ENCODE results near the gene CST2. TPM values are rescaled to one million over a fixed set of nuclear protein-coding genes. Genes with fewer than 3 reads are reported as not detected.
"Not testable (repeated sequence)": the region's sequence is repeated elsewhere in the genome, so short reads cannot be mapped to it uniquely, and the experiment has no call there.

Gene CST2
- polyA plus RNA-seq, 1 donor (not counting 4 experiments of a cell fraction or from before 2014, with no cell fraction given), result not detected

DNA sequence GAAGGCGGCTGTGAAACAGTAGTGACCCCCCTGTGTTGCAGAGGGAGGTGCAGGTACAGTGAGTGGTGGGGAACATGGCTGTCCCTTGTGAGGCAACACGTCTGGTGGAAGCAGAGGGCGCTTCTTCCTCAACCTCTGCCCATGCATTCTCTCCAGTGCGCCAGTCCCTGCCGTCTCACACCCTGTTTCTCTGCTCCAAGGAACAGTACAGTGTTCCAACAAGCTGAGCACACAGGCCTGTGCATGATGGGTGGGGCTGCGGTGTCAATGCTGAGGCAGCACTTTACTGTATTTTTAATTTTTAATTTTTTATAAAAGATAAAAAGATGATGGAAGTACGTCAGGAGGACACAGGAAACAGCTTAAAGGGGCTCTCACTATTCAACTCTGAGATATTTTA is 32.5 kb downstream of the CST2 start:
- no peaks in the 10 kb centered on the region for H3K9me3 ChIP-seq (ENCODE audit: control insufficient read depth, low read depth, low read length)
- H3K79me2 ChIP-seq (ENCODE audit: control insufficient read depth, insufficient read depth, low read length), result no peaks in the 10 kb centered on the region
- H2AFZ ChIP-seq (ENCODE audit: control insufficient read depth, low read length), result no peak overlapping the region
- no peak overlapping the region for H3K9ac ChIP-seq (ENCODE audit: control insufficient read depth, extremely low read depth, insufficient read depth, low read length)
- dilution Hi-C loops (cut with MboI; ENCODE audit: extremely low pct_ligation_motif_present, low sequenced_read_pairs), result no loop called here
- H3K4me3 ChIP-seq (ENCODE audit: control insufficient read depth in 2 of 3, extremely low read depth in 1 of 3, insufficient read depth in 2 of 3, low read depth in 1 of 3, low read length in 3 of 3), result no peak overlapping the region
- FAIRE-seq, result no peak
- H3K9me1 ChIP-seq (ENCODE audit: control insufficient read depth, extremely low read depth, insufficient read depth, low read length), result no peaks in the 10 kb centered on the region
- no peaks in the 10 kb centered on the region for H3K27me3 ChIP-seq (ENCODE audit: control insufficient read depth, extremely low read depth, insufficient read depth, low read length)
- no peak for DNase-seq (ENCODE audit: low read depth, low spot score)
- H3K27ac ChIP-seq (ENCODE audit: control insufficient read depth, insufficient read depth, low read length), result no peak overlapping the region
- H3K4me2 ChIP-seq (ENCODE audit: control insufficient read depth, extremely low read depth, insufficient read depth, low read depth, low read length), result no peak overlapping the region
- TF ChIP-seq CTCF (optimal IDR thresholded peaks at IDR 0.05 in 1 of 3, IDR thresholded peaks at IDR 0.05 in 1 of 3, conservative IDR thresholded peaks at IDR 0.05 in 1 of 3; ENCODE audit: extremely low read depth in 1 of 3, insufficient read depth in 2 of 3, low read length in 3 of 3) (no peak), EZH2 (IDR thresholded peaks at IDR 0.05; ENCODE audit: low read length) (no peak)
- H3K4me1 ChIP-seq (ENCODE audit: control insufficient read depth, extremely low read depth, insufficient read depth, low read length), result no peaks in the 10 kb centered on the region
- no peaks in the 10 kb centered on the region for H4K20me1 ChIP-seq (ENCODE audit: control insufficient read depth, extremely low read depth, insufficient read depth, low read length)
- no peaks in the 10 kb centered on the region for H3K36me3 ChIP-seq (ENCODE audit: control insufficient read depth in 2 of 2, extremely low read depth in 1 of 2, insufficient read depth in 2 of 2, low read length in 2 of 2)

GRCh38 chr20:23783447-23783846 is 43.1 kb downstream of the CST2 start:
- H3K9me1 ChIP-seq (ENCODE audit: control insufficient read depth, extremely low read depth, insufficient read depth, low read length), result no peaks in the 10 kb centered on the region
- H4K20me1 ChIP-seq (ENCODE audit: control insufficient read depth, extremely low read depth, insufficient read depth, low read length), result no peaks in the 10 kb centered on the region
- no peaks in the 10 kb centered on the region for H3K27me3 ChIP-seq (ENCODE audit: control insufficient read depth, extremely low read depth, insufficient read depth, low read length)
- H3K9me3 ChIP-seq (ENCODE audit: control insufficient read depth, low read depth, low read length), result no peaks in the 10 kb centered on the region
- H3K79me2 ChIP-seq (ENCODE audit: control insufficient read depth, insufficient read depth, low read length), result no peaks in the 10 kb centered on the region
- no peak overlapping the region for H3K4me3 ChIP-seq (ENCODE audit: control insufficient read depth in 2 of 3, extremely low read depth in 1 of 3, insufficient read depth in 2 of 3, low read depth in 1 of 3, low read length in 3 of 3)
- FAIRE-seq (no peak), DNase-seq (ENCODE audit: low read depth, low spot score) (no peak)
- no peak overlapping the region for H3K4me2 ChIP-seq (ENCODE audit: control insufficient read depth, extremely low read depth, insufficient read depth, low read depth, low read length)
- no peak overlapping the region for H3K9ac ChIP-seq (ENCODE audit: control insufficient read depth, extremely low read depth, insufficient read depth, low read length)
- dilution Hi-C loops (cut with MboI; ENCODE audit: extremely low pct_ligation_motif_present, low sequenced_read_pairs), result no loop called here
- TF ChIP-seq EZH2 (IDR thresholded peaks at IDR 0.05; ENCODE audit: low read length), result no peak
- no peaks in the 10 kb centered on the region for H3K4me1 ChIP-seq (ENCODE audit: control insufficient read depth, extremely low read depth, insufficient read depth, low read length)
- no peaks in the 10 kb centered on the region for H3K36me3 ChIP-seq (ENCODE audit: control insufficient read depth in 2 of 2, extremely low read depth in 1 of 2, insufficient read depth in 2 of 2, low read length in 2 of 2)
- H2AFZ ChIP-seq (ENCODE audit: control insufficient read depth, low read length), result no peak overlapping the region
- no peak overlapping the region for H3K27ac ChIP-seq (ENCODE audit: control insufficient read depth, insufficient read depth, low read length)

- no peak overlapping the region for H3K27ac ChIP-seq (ENCODE audit: control insufficient read depth, insufficient read depth, low read length)
- TF ChIP-seq CTCF (optimal IDR thresholded peaks at IDR 0.05 in 1 of 3, IDR thresholded peaks at IDR 0.05 in 1 of 3, conservative IDR thresholded peaks at IDR 0.05 in 1 of 3; ENCODE audit: extremely low read depth in 1 of 3, insufficient read depth in 2 of 3, low read length in 3 of 3), result peak; percentile 63 to 69 (median 66)
- TF ChIP-seq EZH2 (IDR thresholded peaks at IDR 0.05; ENCODE audit: low read length), result no peak
- no peak overlapping the region for H2AFZ ChIP-seq (ENCODE audit: control insufficient read depth, low read length)
- H3K4me2 ChIP-seq (ENCODE audit: control insufficient read depth, extremely low read depth, insufficient read depth, low read depth, low read length), result no peak overlapping the region
- DNase-seq (ENCODE audit: low read depth, low spot score) (no peak), FAIRE-seq (no peak)
- no peaks in the 10 kb centered on the region for H3K9me3 ChIP-seq (ENCODE audit: control insufficient read depth, low read depth, low read length)
- no peaks in the 10 kb centered on the region for H4K20me1 ChIP-seq (ENCODE audit: control insufficient read depth, extremely low read depth, insufficient read depth, low read length)
- H3K9me1 ChIP-seq (ENCODE audit: control insufficient read depth, extremely low read depth, insufficient read depth, low read length), result no peaks in the 10 kb centered on the region
- dilution Hi-C loops (cut with MboI; ENCODE audit: extremely low pct_ligation_motif_present, low sequenced_read_pairs), result no loop called here
- H3K9ac ChIP-seq (ENCODE audit: control insufficient read depth, extremely low read depth, insufficient read depth, low read length), result no peak overlapping the region
- H3K36me3 ChIP-seq (ENCODE audit: control insufficient read depth in 2 of 2, extremely low read depth in 1 of 2, insufficient read depth in 2 of 2, low read length in 2 of 2), result no peaks in the 10 kb centered on the region
- no peaks in the 10 kb centered on the region for H3K79me2 ChIP-seq (ENCODE audit: control insufficient read depth, insufficient read depth, low read length)
- H3K27me3 ChIP-seq (ENCODE audit: control insufficient read depth, extremely low read depth, insufficient read depth, low read length), result no peaks in the 10 kb centered on the region
- H3K4me3 ChIP-seq (ENCODE audit: control insufficient read depth in 2 of 3, extremely low read depth in 1 of 3, insufficient read depth in 2 of 3, low read depth in 1 of 3, low read length in 3 of 3), result no peak overlapping the region
- H3K4me1 ChIP-seq (ENCODE audit: control insufficient read depth, extremely low read depth, insufficient read depth, low read length), result no peaks in the 10 kb centered on the region
These were observed 44.1 kb downstream of the CST2 start for GRCh38 chr20:23782366-23782983.

DNA sequence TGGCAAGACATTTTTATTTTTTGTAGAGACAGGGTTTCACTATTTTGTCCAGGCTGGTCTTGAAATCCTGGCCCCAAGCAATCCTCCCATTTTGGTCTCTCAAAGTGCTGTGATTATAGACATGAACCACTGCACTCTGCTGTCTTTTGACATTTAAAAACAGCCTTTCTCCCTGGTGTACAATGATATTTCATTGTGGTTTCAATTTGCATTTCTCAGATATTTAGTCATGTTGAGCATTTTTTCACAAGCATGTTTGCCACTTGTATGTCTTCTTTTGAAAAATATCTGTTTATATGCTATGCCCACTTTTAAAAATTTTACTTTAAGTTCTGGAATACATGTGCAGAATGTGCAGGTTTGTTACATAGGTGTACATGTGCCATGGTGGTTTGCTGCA is 47.9 kb downstream of the CST2 start:
- H3K79me2 ChIP-seq (ENCODE audit: control insufficient read depth, insufficient read depth, low read length); FAIRE-seq; DNase-seq (ENCODE audit: low read depth, low spot score); H3K4me2 ChIP-seq (ENCODE audit: control insufficient read depth, extremely low read depth, insufficient read depth, low read depth, low read length); H3K9me3 ChIP-seq (ENCODE audit: control insufficient read depth, low read depth, low read length); H3K27me3 ChIP-seq (ENCODE audit: control insufficient read depth, extremely low read depth, insufficient read depth, low read length); H4K20me1 ChIP-seq (ENCODE audit: control insufficient read depth, extremely low read depth, insufficient read depth, low read length); H2AFZ ChIP-seq (ENCODE audit: control insufficient read depth, low read length); H3K9ac ChIP-seq (ENCODE audit: control insufficient read depth, extremely low read depth, insufficient read depth, low read length); H3K36me3 ChIP-seq (ENCODE audit: control insufficient read depth in 2 of 2, extremely low read depth in 1 of 2, insufficient read depth in 2 of 2, low read length in 2 of 2); H3K4me1 ChIP-seq (ENCODE audit: control insufficient read depth, extremely low read depth, insufficient read depth, low read length); H3K9me1 ChIP-seq (ENCODE audit: control insufficient read depth, extremely low read depth, insufficient read depth, low read length); dilution Hi-C loops (cut with MboI; ENCODE audit: extremely low pct_ligation_motif_present, low sequenced_read_pairs); H3K4me3 ChIP-seq (ENCODE audit: control insufficient read depth in 2 of 3, extremely low read depth in 1 of 3, insufficient read depth in 2 of 3, low read depth in 1 of 3, low read length in 3 of 3); H3K27ac ChIP-seq (ENCODE audit: control insufficient read depth, insufficient read depth, low read length): not testable (repeated sequence)

All from keratinocyte (primary cell).